LHCN-M2 (cell line): ENCODE measurements around the gene DHX34. TPM values are rescaled to one million over a fixed set of nuclear protein-coding genes. Genes with fewer than 3 reads are reported as not detected.
"Not testable (repeated sequence)": the region's sequence is repeated elsewhere in the genome, so short reads cannot be mapped to it uniquely, and the experiment has no call there.

Experiments
- DNase-seq: peaks from one replicate; pipeline ENCODE4 v3.0.0-alpha.2; 2012; ENCODE audit warnings: low read depth
- polyA plus RNA-seq: library from polyadenylated mRNA; unstranded; fragments of >200 nt; gene quantifications from one replicate; pipeline ENCODE4 v1.2.1, GENCODE V29; 2012; ENCODE audit warnings: missing spikeins
- total RNA-seq: library from RNA; depleted of rRNA; stranded (reverse); fragments of >200 nt; gene quantifications from 2 replicates; pipeline ENCODE4 v1.2.3, GENCODE V29; 2014; rRNA removed

The DHX34 gene
- 15.7 and 19.4 TPM in 2 replicates for total RNA-seq
- polyA plus RNA-seq, result 8.0 TPM

- DNase-seq, result peak; percentile 97
Observed at GRCh38 chr19:47348819-47349795, at the start of gene DHX34. DHX34 (plus strand) TSS chr19:47349315; CDS start chr19:47353031, 3,716 bp downstream.

GRCh38 chr19:47300867-47301266 is 48.2 kb upstream of the DHX34 start:
- not testable (repeated sequence) for DNase-seq

- no peak for DNase-seq
Observed at GRCh38 chr19:47302249-47302648, 46.9 kb upstream of the DHX34 start.

GRCh38 chr19:47303966-47304365 is 45.1 kb upstream of the DHX34 start:
- DNase-seq, result no peak

- DNase-seq, result peak; percentile 80
Observed at GRCh38 chr19:47305309-47305751, 43.8 kb upstream of the DHX34 start.

GRCh38 chr19:47306303-47306702 is 42.8 kb upstream of the DHX34 start:
- no peak for DNase-seq

GRCh38 chr19:47309038-47309437 is 40.1 kb upstream of the DHX34 start:
- peak; percentile 48 for DNase-seq

- DNase-seq, result no peak
Observed at GRCh38 chr19:47309608-47310007, 39.5 kb upstream of the DHX34 start, which contains the start of gene C5AR1. C5AR1 (plus strand) TSS chr19:47309861; CDS start chr19:47309896, 35 bp downstream.

- DNase-seq, result no peak
Observed at GRCh38 chr19:47310323-47310722, 38.8 kb upstream of the DHX34 start.

- DNase-seq, result peak; percentile 13
Observed at GRCh38 chr19:47310819-47311218, 38.3 kb upstream of the DHX34 start.

GRCh38 chr19:47312366-47313006 is 36.6 kb upstream of the DHX34 start:
- no peak for DNase-seq

- DNase-seq, result no peak
Observed at GRCh38 chr19:47313754-47314295, 35.3 kb upstream of the DHX34 start.

- peak; percentile 85 for DNase-seq
Observed at GRCh38 chr19:47315125-47315821, 33.8 kb upstream of the DHX34 start.

GRCh38 chr19:47316513-47316912 is 32.6 kb upstream of the DHX34 start:
- no peak for DNase-seq

GRCh38 chr19:47319923-47320871 is 28.9 kb upstream of the DHX34 start:
- no peak for DNase-seq

GRCh38 chr19:47321630-47322029 is 27.5 kb upstream of the DHX34 start:
- DNase-seq, result no peak

- DNase-seq, result no peak
Observed at GRCh38 chr19:47322058-47322457, 27.1 kb upstream of the DHX34 start.

- DNase-seq, result no peak
Observed at GRCh38 chr19:47323409-47323808, 25.7 kb upstream of the DHX34 start.

- no peak for DNase-seq
Observed at GRCh38 chr19:47323872-47324271, 25.2 kb upstream of the DHX34 start.

GRCh38 chr19:47324502-47324901 is 24.6 kb upstream of the DHX34 start:
- DNase-seq, result no peak
